Esophagus squamous epithelium (tissue), 4 donors: Measurements from ENCODE around the gene CDC34.

Experiments used
- POLR2A ChIP-seq, 4 donors: fragments of 450-650 bp; IDR thresholded peaks; one replicate each; pipeline ENCODE4 v1.6.1; 2017; ENCODE audit warnings: antibody characterized with exemption in 4 of 4, mild to moderate bottlenecking in 4 of 4, moderate library complexity in 3 of 4
- TF ChIP-seq, protein P1 (sequence below), 6 experiments: fragments of 450-650 bp in 4 of 6; fragments of 200-600 bp in 2 of 6; sonication (generic) in 2 of 6; IDR thresholded peaks; one replicate each; pipeline ENCODE4 v1.5.1; 2016 to 2019; ENCODE audit warnings: antibody characterized with exemption in 6 of 6, mild to moderate bottlenecking in 4 of 6, moderate library complexity in 4 of 6

- TF ChIP-seq, protein P1, sequence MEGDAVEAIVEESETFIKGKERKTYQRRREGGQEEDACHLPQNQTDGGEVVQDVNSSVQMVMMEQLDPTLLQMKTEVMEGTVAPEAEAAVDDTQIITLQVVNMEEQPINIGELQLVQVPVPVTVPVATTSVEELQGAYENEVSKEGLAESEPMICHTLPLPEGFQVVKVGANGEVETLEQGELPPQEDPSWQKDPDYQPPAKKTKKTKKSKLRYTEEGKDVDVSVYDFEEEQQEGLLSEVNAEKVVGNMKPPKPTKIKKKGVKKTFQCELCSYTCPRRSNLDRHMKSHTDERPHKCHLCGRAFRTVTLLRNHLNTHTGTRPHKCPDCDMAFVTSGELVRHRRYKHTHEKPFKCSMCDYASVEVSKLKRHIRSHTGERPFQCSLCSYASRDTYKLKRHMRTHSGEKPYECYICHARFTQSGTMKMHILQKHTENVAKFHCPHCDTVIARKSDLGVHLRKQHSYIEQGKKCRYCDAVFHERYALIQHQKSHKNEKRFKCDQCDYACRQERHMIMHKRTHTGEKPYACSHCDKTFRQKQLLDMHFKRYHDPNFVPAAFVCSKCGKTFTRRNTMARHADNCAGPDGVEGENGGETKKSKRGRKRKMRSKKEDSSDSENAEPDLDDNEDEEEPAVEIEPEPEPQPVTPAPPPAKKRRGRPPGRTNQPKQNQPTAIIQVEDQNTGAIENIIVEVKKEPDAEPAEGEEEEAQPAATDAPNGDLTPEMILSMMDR (IDR thresholded peaks at IDR 0.05): no peak
- no peak for TF ChIP-seq POLR2A (IDR thresholded peaks at IDR 0.05)
These were observed 6.5 kb upstream of the CDC34 start for GRCh38 chr19:525029-525428.
